Heart left ventricle (tissue), 16 donors: ENCODE results near the gene PRPF39. TPM values are rescaled to one million over a fixed set of nuclear protein-coding genes. Genes with fewer than 3 reads are reported as not detected.

ENCODE experiments used
- ATAC-seq, 4 donors: fragments of 200-7000 bp; cut with Tn5 transposase; one replicate each; pipeline ENCODE4 v1.9.1; 2020 to 2022; ENCODE audit warnings: moderate library complexity in 4 of 4, mild to moderate bottlenecking in 3 of 4, moderate number of reproducible peaks in 1 of 4
- DNase-seq, 5 donors: peaks; one replicate each; pipeline ENCODE4 v3.0.0-alpha.2; 2020
- H3K27ac ChIP-seq, 12 donors: fragments of 200-600 bp; sonication (generic) in 4 of 12; one replicate each; pipeline versions ENCODE4 v1.5.0 to v1.8.0; 2016 to 2022; ENCODE audit warnings: mild to moderate bottlenecking in 2 of 12
- H3K27me3 ChIP-seq, 9 donors: fragments of 200-600 bp; sonication (generic) in 2 of 9; one replicate each; pipeline versions ENCODE4 v1.5.1 to v1.8.0; 2016 to 2022; ENCODE audit warnings: mild to moderate bottlenecking in 3 of 9
- H3K36me3 ChIP-seq, 9 donors: fragments of 200-600 bp; sonication (generic) in 2 of 9; one replicate each; pipeline versions ENCODE4 v1.5.0 to v1.8.0; 2018 to 2022; ENCODE audit warnings: mild to moderate bottlenecking in 2 of 9
- H3K4me1 ChIP-seq, 12 donors: fragments of 200-600 bp; sonication (generic) in 4 of 12; one replicate each; pipeline versions ENCODE4 v1.5.0 to v1.8.0; 2016 to 2022; ENCODE audit warnings: mild to moderate bottlenecking in 3 of 12
- H3K4me3 ChIP-seq, 12 donors: fragments of 200-600 bp; sonication (generic) in 4 of 12; one replicate each; pipeline versions ENCODE4 v1.5.0 to v1.8.0; 2017 to 2022; ENCODE audit warnings: mild to moderate bottlenecking in 9 of 12, moderate library complexity in 4 of 12
- H3K9me3 ChIP-seq, 12 donors: fragments of 200-600 bp; sonication (generic) in 4 of 12; one replicate each; pipeline versions ENCODE4 v1.5.0 to v1.8.0; 2016 to 2022; ENCODE audit warnings: mild to moderate bottlenecking in 1 of 12
- POLR2A ChIP-seq, 2 donors: fragments of 450-650 bp; IDR thresholded peaks; one replicate each; pipeline ENCODE4 v1.6.1; 2017; ENCODE audit warnings: antibody characterized with exemption in 2 of 2, mild to moderate bottlenecking in 2 of 2, moderate library complexity in 2 of 2
- WGBS, 4 donors: extraction: QIAGEN DNeasy Blood & Tissue Kit in 2 of 4; methylation state at CpG; one replicate each; pipeline versions ENCODE4 v1.1.5 to v1.1.7; 2013 to 2018; 5-methylcytosine and 5-hydroxymethylcytosine counted together
- intact Hi-C, 10 donors: fragments of 100-400 bp; cut with DNase I; formaldehyde crosslinking; loops; one replicate each; pipeline versions ENCODE4 v1.11.1 to v1.14.2; 2022
- polyA plus RNA-seq, 2 donors: library from polyadenylated mRNA; stranded (reverse); fragments of 200-250 nt; gene quantifications; one replicate each; pipeline ENCODE4 v1.2.3, GENCODE V29; 2013
- total RNA-seq, 9 donors: library from RNA; depleted of rRNA in 2 of 9; stranded (reverse); fragments of >200 nt in 2 of 9; fragmentation: NEBNext Ultra II Directional in 3 of 9; extraction: Animal tissue kit (Norgen Biotek cat#: 25700) in 3 of 9; gene quantifications; one replicate each; pipeline versions ENCODE4 v1.1.0 to v1.2.4, GENCODE V29; 2016 to 2023
- TF ChIP-seq, protein P1 (sequence below), 12 donors: fragments of 200-600 bp; sonication (generic) in 4 of 12; IDR thresholded peaks; one replicate each; pipeline versions ENCODE4 v1.5.0 to v1.8.0; 2018 to 2022; ENCODE audit warnings: antibody characterized with exemption in 12 of 12, mild to moderate bottlenecking in 5 of 12
- donor health status: ischemic (EF 13 %, LVEDD 7.1; RV severe dilation, severe dysfunction).
- donor health status: healthy with polysubstance abuse.
- donor health status: DM: no; HTN: yes; CAD: no.
- donor health status: DM: no; HTN: no; CAD: no.
- donor health status: ischemic (EF 25% LVEDD 6.9; RV normal size, moderate dysfunction).
- donor health status: ischemic (EF 25% LVEDD 5.7; RV mildly dilated, moderate dysfunction).
- donor health status: healthy.
- donor health status: DM: yes; HTN: yes; CAD: no.
- donor health status: ischemic (EF 35%, LVEDD 5.7; RV mildly dilated, moderate dysfunction).
- donor health status: nonischemic (EF 11% LVEDD 7.7; RV severe dilation, severe dysfunction).
- donor health status: DM: yes; HTN: yes; CAD: no.
- donor health status: PGD.
- donor health status: ischemic (EF 29% LVEDD 5.4; RV normal size, mild dysfunction).
- donor health status: nonischemic (EF 23%, LVEDD 6.1; RV moderate dilation, normal function).

Gene PRPF39
- total and polyA plus RNA-seq, 11 donors, result 5.9 to 17.0 (median 13.1) TPM

GRCh38 chr14:45060551-45060950 lies 23.4 kb upstream of the PRPF39 start:
- no peak for DNase-seq
- H3K9me3 ChIP-seq, result peaks cover 0 to 23% (median 2%) of the 10 kb centered on the region in 12 donors
- no peak overlapping the region for H3K27ac ChIP-seq
- no peak for ATAC-seq
- no peak for TF ChIP-seq POLR2A (IDR thresholded peaks at IDR 0.05)
- TF ChIP-seq, protein P1, sequence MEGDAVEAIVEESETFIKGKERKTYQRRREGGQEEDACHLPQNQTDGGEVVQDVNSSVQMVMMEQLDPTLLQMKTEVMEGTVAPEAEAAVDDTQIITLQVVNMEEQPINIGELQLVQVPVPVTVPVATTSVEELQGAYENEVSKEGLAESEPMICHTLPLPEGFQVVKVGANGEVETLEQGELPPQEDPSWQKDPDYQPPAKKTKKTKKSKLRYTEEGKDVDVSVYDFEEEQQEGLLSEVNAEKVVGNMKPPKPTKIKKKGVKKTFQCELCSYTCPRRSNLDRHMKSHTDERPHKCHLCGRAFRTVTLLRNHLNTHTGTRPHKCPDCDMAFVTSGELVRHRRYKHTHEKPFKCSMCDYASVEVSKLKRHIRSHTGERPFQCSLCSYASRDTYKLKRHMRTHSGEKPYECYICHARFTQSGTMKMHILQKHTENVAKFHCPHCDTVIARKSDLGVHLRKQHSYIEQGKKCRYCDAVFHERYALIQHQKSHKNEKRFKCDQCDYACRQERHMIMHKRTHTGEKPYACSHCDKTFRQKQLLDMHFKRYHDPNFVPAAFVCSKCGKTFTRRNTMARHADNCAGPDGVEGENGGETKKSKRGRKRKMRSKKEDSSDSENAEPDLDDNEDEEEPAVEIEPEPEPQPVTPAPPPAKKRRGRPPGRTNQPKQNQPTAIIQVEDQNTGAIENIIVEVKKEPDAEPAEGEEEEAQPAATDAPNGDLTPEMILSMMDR (IDR thresholded peaks at IDR 0.05), result no peak
- H3K36me3 ChIP-seq, result peaks cover 0 to 37% (median 0%) of the 10 kb centered on the region in 9 donors
- no peak overlapping the region for H3K4me3 ChIP-seq
- peaks cover 0 to 10% (median 0%) of the 10 kb centered on the region in 12 donors for H3K4me1 ChIP-seq
- H3K27me3 ChIP-seq, result no peaks in the 10 kb centered on the region
- intact Hi-C loops, result loop anchor here in 1 of 10 donors (10.0 kb wide), 1 partner anchor 96 kb away; the partner anchor contains the start of genes KLHL28 and TOGARAM1

DNA sequence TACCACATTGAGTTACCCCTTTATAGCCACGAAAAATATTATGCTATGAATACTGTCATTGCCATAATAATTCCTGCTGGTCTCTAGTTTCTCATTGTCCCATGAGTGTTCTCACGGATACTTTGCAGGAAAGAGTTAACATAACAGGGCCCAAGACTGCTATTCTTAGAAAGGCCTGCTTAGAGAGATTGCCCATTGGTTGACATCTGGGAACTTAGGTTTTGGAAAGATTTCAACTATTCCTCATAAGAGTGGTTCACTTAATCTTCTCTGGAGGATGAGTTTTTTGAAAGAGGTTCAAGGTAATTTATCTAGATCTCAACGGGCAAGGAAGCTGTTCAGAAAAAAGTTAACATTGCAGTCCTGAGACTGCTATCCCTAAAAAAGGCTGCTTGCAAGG lies 18.4 kb upstream of the PRPF39 start:
- ATAC-seq, result peak; percentile 80 to 90 (median 87)
- Histone ChIP-seq H3K9me3 (no peaks in the 10 kb centered on the region), H3K4me3 (peak overlapping the region in 3 of 12 donors; percentile 10 to 15 (median 10)), H3K27ac (peak overlapping the region in 10 of 12 donors; percentile 37 to 76 (median 65)), H3K36me3 (peaks cover 0 to 34% (median 7%) of the 10 kb centered on the region in 9 donors), H3K27me3 (no peaks in the 10 kb centered on the region), H3K4me1 (peaks cover 0 to 24% (median 4%) of the 10 kb centered on the region in 12 donors)
- WGBS, 4 donors, result 36 to 53% (median 38%) methylated on average over 3 of the region's 3 CpGs
- TF ChIP-seq, protein P1 (IDR thresholded peaks at IDR 0.05), result no peak
- no peak for TF ChIP-seq POLR2A (IDR thresholded peaks at IDR 0.05)
- no peak for DNase-seq
- intact Hi-C loops, result loop anchor here in 2 of 10 donors (1.0 to 10.0 kb wide), 2 partner anchors 19 to 101 kb away; partner anchors contain the start of genes KLHL28 (in 1 of the 2), PRPF39 (in 1 of the 2) and TOGARAM1 (in 1 of the 2)

DNA sequence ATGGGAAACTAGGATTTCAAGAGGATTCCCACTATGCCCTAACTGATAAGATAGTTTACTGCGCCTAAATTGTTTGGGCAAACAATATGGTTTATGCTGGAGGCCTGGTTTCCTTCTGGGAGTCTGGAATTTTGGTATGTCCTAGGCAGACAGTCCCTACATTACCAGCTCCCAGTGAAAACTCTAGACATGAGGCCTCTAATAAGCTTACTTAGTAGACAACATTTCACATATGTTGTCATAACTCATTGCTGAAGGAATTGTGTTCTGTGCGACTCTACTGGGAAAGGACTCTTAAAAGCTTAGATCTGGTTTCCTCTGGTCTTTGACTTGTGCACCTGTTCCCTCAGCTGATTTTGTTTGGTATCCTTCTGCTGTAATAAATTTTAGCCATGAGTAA lies 18.0 kb upstream of the PRPF39 start:
- peak; percentile 38 to 60 (median 54) for ATAC-seq
- Histone ChIP-seq H3K36me3 (peaks cover 0 to 33% (median 7%) of the 10 kb centered on the region in 9 donors), H3K9me3 (no peaks in the 10 kb centered on the region), H3K27ac (peak overlapping the region in 10 of 12 donors; percentile 37 to 76 (median 65)), H3K27me3 (no peaks in the 10 kb centered on the region), H3K4me3 (peak overlapping the region in 3 of 12 donors; percentile 5 to 10 (median 10)), H3K4me1 (peaks cover 0 to 24% (median 4%) of the 10 kb centered on the region in 12 donors)
- DNase-seq, result no peak
- TF ChIP-seq POLR2A (IDR thresholded peaks at IDR 0.05), result no peak
- TF ChIP-seq, protein P1 (IDR thresholded peaks at IDR 0.05), result no peak
- intact Hi-C loops, result loop anchor here in 2 of 10 donors (1.0 to 10.0 kb wide), 2 partner anchors 18 to 101 kb away; partner anchors contain the start of genes KLHL28 (in 1 of the 2), PRPF39 (in 1 of the 2) and TOGARAM1 (in 1 of the 2)
- WGBS, 4 donors, result 46 to 62% (median 56%) methylated on average over 2 of the region's 2 CpGs

DNA sequence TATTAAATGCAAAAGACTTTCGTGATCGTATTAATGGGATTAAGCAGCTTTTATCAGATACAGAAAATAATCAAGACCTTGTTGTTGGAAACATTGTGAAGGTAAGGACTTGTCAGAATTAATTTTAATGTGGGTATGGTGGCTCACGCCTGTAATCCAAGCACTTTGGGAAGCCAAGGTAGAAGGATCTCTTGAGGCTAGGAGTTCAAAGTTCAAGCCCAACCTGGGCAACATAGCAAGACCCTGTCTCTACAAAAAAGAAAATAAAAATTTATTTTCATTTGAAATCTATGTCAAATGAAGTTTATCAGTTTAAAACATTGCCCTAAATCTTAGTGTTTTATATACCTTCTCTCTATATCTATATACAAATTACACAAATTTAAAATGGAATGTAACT lies 17.2 kb upstream of the PRPF39 start:
- WGBS, 4 donors, result 78 to 93% (median 88%) methylated on average over 3 of the region's 3 CpGs
- Histone ChIP-seq H3K9me3 (no peaks in the 10 kb centered on the region), H3K27me3 (no peaks in the 10 kb centered on the region), H3K4me3 (no peak overlapping the region), H3K4me1 (peaks cover 0 to 24% (median 4%) of the 10 kb centered on the region in 12 donors), H3K36me3 (peaks cover 0 to 33% (median 7%) of the 10 kb centered on the region in 9 donors), H3K27ac (peak overlapping the region in 6 of 12 donors; percentile 56 to 76 (median 68))
- ATAC-seq (no peak), DNase-seq (no peak)
- intact Hi-C loops, result loop anchor here in 1 of 10 donors (10.0 kb wide), 1 partner anchor 102 kb away; the partner anchor contains the start of genes KLHL28 and TOGARAM1
- TF ChIP-seq POLR2A (IDR thresholded peaks at IDR 0.05), result no peak
- TF ChIP-seq, protein P1 (IDR thresholded peaks at IDR 0.05), result no peak
